ENCODE data around the gene OSMR. TPM values are rescaled to one million over a fixed set of nuclear protein-coding genes. Genes with fewer than 3 reads are reported as not detected.

Gene OSMR
- polyA plus RNA-seq, 4 donors: 8.8 to 20.0 (median 9.6) TPM

DNA sequence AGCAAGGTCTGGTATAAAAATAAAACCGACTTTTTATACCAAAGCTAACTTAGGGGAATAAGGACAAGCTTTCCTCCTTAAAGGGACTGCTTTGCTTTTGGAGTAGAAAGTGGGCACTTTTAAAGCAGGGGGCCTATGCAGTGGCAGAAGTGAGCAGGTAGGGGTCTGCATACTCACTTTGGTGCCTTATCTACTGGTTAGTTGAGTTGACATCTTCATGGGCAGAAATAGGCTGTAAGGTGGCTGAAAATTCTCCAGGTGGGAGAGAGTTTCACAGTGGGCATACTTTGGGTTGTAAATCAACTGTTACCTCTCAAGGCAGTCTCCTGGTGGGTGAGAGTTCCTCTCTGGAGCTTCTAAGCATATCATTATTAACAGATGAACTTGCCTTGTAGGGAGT is 24.8 kb downstream of the OSMR start:
- no peak for DNase-seq (ENCODE audit: low read depth in 4 of 4, low spot score in 3 of 4)

DNA sequence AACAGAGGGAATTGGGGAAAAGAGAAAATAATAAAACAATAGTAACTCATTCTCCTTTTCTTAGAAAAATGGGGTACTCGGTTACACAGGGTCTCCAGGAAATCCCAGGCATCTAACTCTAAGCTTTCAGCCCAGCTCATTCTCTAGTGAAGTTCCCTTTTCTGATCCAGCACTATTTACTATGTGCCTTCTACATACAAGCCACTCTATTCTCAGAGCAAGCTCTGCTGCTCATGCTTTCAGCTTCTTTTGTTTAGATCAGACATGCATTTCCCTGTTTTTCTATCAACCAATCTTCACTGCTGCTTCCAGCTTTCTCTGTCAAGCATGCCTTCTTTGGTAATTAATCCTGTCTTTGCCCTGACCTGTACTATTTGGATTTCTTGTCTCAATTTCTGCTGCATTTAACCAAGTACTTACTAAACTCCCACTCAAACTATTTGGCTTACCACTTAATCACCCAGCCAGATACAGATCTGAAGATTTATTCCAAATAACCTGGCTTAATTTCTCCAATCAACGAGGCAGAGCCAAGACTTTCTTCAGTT is 25.3 kb downstream of the OSMR start:
- DNase-seq (ENCODE audit: low read depth in 4 of 4, low spot score in 3 of 4): peak in 1 of 4 donors; percentile 39

DNA sequence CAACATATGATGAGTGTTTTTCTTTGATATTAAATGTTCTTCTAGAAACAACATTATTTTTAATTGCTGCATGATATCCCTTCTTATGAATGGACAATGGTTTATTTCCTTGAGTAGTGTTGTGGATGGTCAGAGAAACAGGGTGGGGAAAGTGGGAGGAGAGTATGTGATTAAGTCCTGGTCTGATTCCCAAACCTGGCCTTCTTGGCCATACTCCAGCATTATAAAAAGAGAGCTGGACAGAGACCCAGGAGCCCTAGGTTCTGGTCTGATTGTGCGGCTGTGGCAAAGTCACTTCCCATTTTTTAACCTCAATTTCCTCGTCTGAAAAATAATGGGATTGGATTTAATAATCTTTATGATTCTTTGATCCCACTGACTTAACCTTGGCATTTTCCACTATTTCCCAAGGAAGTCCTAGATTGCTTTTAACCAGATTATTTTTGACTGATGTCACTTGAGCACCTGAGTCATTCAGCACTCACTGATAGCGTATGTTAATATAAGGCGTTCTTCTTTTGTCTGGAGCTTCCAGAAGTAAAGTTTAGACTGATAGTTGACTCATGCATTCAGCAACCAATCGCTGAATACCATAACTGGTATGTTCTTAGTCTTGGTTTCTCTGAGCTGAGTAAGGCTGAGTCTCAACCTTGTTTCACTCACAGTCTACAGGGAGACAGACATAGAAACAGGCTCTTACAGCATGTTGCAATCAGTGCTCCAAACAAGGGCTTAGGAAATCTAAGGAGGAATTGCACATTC is 26.2 kb downstream of the OSMR start:
- DNase-seq (ENCODE audit: low read depth in 4 of 4, low spot score in 3 of 4): no peak

DNA sequence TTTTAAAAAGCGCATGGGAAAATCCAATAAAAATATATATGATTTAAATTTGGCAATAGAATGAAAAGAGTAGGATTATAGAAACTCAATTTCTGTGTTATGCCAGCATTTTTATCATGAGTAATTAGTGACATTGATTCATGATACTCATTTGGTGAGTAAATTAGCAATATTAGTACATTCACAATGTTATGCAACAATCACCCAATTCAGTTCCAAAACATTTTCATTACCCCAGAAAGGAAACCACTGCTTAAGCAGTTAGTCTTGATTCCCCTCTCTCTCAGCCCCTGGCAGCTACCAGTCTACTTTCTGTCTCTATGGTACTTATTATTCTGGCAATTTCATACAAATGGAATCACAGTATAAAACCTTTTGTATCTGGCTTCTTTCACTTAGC is 27.0 kb downstream of the OSMR start:
- no peak for DNase-seq (ENCODE audit: low read depth in 4 of 4, low spot score in 3 of 4)

DNA sequence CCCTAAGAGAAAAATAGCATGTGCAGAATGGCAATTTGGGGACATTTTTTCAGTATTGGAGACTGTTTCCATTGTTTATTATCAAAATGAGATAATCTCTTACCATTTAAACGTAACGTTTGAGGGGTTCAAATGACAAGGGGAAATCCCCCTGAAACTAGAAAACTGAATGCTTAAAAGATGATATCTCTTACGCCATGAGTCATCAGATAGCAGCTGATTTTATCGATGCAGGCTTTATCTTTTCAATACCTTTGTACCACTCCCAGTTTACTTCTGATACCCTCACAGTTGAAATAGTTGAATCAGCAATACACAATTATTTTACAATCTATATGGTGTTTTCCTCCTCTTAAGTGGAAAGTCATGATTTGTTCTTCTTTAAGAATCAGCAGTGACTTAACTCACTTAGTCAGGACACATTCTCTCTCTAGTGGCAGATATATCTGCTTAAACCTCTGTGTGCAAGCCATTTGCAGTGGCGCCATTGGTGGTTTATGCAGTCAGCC is 29.2 kb downstream of the OSMR start:
- no peak for DNase-seq (ENCODE audit: low read depth in 4 of 4, low spot score in 3 of 4)

DNA sequence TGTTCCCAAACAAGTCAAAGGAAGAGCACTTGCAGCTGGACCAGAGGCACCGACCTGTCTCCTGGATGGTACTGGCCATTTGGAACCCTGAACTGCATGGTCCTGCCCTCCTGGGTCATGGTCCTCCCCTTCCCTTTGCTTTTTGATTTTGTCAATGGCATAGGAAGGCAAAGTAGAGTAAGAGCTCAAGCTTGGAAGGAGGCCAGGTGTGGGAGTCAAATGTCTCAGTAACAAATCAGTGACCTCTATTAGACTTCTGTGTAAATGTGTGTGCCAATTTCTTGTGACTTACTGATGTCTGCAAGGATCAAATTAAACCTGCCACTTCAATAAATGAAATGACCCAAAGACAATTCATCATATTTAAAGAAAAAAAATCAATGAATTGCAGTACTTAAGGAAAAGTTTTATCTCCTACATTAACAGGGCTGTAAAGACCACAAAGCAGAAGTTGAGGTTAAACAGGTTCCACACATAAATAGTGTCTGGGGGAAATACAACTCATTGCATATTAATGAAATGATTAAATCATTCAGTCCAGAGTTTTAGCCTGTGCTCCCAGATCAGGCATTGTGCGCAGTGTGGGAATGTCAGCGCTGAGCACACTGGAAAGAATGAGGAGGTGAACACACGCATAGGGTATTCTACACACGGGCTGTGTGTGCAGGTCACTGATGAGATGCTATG is 32.7 kb downstream of the OSMR start:
- peak in 1 of 4 donors; percentile 11 for DNase-seq (ENCODE audit: low read depth in 4 of 4, low spot score in 3 of 4)

DNA sequence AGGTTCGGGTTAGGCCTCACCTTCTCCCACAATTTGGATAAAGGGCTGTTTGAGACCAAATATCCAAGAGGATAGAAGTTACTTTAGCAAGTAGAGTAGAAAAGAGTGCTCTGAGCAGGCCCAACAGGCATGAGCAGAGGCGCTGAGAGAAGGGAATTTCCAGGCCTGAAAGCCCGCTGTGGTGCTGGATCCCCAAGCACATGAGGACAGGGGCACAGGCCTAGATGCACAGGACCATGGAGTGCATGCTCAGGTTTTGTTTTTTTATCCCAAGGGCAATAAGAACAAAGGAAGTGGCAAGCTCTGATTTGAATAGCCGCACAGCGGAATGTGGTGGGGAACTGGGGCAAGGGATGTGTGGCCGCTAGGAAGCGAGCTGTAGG is 33.3 kb downstream of the OSMR start:
- DNase-seq (ENCODE audit: low read depth in 4 of 4, low spot score in 3 of 4): no peak

DNA sequence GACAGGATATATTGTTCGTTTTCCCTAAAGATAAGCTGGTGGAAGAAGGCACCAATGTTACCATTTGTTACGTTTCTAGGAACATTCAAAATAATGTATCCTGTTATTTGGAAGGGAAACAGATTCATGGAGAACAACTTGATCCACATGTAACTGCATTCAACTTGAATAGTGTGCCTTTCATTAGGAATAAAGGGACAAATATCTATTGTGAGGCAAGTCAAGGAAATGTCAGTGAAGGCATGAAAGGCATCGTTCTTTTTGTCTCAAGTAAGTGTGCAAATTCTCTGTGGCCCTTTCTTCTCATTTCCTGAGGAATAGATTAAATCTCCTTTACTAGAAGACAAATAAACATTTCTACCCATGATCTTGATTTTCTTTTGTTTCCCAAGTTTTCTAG is 38.0 kb downstream of the OSMR start:
- no peak for DNase-seq (ENCODE audit: low read depth in 4 of 4, low spot score in 3 of 4)

DNA sequence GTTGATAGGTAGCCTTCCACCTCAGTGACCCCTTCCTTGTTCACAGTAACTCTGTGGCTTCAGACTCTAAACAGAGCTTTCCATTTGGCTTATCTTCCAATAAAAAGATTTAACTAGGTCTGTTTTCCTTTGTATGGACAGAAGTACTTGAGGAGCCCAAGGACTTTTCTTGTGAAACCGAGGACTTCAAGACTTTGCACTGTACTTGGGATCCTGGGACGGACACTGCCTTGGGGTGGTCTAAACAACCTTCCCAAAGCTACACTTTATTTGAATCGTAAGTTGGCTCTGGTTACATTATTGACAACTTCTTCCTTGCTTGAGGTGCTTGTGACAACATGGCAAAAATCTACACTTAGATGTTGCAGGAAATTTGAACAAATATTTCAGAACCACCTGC is 39.4 kb downstream of the OSMR start:
- DNase-seq (ENCODE audit: low read depth in 4 of 4, low spot score in 3 of 4): no peak

DNA sequence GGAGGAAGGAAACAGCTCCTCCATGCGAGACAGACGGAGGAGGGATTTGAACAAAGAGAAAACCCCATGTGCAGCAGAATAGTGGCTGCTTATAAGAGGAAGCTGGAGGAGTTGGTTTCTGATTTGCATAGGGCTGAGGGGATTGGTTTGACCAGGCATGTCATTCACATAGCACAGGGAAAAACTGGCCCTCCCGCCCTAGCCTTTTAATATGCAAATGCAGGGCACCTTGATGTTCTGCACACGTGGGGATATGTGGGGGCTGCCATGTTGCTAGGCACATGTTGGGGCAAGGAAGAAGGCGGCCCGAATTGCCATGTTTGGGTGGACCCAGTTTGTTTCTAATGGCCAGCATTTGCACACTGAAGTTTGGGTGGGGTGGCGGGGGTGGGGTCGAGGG is 42.2 kb downstream of the OSMR start:
- DNase-seq (ENCODE audit: low read depth in 4 of 4, low spot score in 3 of 4): no peak

DNA sequence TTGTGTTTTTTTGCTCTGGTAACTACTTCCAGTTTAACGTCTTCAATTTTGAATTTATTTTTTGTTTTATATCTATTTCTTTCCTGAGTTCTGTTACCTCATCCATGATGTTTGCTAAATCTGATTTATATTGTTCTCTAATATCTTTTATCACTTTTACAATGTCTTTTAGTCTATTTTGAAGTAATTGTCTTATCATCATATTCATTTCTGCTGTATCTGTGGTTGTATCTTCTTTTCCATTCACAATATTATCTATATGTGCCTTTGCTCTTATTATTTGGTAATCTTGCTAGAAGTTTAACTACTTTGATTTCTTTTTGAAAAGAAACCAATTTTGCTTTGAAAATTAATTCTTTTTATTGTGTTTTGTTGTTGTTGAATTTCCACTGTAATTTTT is 43.6 kb downstream of the OSMR start:
- no peak for DNase-seq (ENCODE audit: low read depth in 4 of 4, low spot score in 3 of 4)

DNA sequence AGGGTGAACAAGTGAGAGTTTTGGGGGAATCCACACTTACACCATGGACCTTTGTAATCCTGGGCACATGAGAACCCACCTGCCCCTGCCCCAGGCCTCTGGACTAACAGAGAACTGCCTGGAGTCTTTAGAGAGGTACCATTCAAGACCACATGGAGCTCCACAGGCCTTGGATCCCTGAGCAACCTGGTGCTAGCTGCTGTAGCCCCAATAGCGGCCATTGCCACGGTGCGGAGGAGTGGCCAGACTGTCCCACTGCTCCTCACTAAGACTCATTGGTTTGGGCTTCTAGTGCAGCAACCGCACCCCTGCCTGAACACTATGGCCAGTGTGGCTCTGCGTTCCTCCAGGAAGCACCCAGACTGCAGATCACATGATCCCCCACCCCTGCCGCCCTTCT is 45.8 kb downstream of the OSMR start:
- DNase-seq (ENCODE audit: low read depth in 4 of 4, low spot score in 3 of 4): no peak

DNA sequence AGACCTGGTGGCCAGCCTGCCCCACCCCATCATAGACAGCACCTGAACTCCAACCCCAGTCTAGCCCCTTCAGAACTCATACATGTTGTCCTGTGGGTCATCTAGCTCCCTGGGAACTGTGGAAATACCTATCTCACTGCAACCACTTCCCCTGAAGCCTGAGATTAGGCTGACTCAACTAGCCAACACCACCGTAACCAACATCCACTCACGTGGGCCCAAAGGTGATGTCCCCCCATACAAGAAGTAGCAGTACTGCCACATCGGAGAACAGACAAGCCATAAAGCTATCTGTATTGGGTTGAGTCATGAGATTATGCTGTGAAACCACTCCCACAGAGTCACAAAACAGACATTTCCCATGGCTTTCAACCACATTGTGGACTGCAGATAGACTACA is 46.6 kb downstream of the OSMR start:
- DNase-seq (ENCODE audit: low read depth in 4 of 4, low spot score in 3 of 4): no peak

DNA sequence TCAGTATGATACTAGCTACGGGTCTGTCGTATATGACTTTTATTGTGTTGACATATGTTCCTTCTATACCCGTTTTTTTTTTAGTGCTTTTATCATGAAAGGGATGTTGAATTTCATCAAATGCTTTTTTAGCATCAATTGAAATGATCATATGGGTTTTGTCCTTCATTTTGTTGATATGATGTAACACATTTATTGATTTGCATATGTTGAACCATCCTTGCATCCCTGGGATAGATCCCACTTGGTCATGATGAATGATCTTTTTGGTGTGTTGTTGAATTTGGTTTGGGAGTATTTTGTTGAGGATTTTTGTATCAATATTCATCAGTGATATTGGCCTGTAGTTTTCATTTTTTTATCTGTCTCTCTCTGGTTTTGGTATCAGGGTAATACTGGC is 50.9 kb downstream of the OSMR start:
- DNase-seq (ENCODE audit: low read depth in 4 of 4, low spot score in 3 of 4): no peak

DNA sequence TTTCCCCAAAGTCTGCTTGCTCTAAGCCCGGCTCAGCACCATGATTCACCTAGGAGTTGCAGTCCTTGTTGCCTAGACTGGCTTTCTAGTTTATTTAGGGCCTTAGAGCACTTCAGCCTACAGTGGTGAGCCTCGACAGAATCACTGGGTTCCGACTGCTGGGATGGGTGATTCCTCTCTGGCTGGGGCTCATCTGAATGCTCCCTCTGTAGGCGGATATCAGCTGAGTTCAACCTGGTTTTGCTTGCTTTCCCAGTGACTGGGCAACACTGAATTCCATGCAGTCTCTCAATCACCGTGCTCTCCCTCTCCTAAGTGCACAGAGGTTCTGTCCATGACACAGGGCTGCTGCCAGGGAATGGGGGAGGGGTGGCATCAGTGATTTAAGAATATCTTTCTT is 54.1 kb downstream of the OSMR start:
- DNase-seq (ENCODE audit: low read depth in 4 of 4, low spot score in 3 of 4): no peak

DNA sequence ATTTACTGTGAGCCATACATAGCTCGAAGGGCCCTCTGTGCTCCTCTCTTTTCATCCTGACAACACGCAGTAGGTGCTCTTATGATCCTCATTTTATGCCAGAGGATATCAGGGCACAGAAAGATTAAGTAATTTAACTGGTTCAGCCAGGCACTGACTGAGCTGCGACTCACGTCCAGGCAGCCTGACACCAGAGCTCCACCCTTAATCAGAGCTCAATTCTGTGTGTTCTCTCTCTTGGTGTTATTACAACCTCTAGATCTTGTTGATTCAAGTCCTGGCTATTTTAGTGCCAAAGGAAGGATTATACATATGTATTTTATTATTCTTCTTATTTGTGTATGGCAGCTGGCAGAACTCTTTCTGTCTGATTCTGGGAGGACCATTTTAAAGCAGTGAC is 59.7 kb downstream of the OSMR start:
- DNase-seq (ENCODE audit: low read depth in 4 of 4, low spot score in 3 of 4): no peak

DNA sequence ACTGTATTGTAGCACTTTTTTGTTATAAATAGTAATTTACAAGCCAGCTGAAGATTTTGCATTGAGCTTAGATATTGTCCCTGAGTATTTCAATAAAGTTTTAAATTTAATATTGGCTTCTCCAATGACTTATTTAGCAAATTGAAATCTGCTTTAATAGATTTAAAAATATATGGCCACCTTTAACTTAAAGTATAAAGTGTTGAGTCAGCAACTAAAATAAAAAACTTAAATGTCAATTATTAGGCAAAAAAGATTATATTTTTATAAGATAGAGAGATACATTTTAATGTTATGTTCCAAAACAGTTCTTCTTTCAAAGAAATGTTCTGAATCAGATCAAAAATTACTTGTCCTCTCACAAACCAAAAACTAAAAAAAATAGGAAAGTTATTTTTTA is 60.7 kb downstream of the OSMR start:
- no peak for DNase-seq (ENCODE audit: low read depth in 4 of 4, low spot score in 3 of 4)

DNA sequence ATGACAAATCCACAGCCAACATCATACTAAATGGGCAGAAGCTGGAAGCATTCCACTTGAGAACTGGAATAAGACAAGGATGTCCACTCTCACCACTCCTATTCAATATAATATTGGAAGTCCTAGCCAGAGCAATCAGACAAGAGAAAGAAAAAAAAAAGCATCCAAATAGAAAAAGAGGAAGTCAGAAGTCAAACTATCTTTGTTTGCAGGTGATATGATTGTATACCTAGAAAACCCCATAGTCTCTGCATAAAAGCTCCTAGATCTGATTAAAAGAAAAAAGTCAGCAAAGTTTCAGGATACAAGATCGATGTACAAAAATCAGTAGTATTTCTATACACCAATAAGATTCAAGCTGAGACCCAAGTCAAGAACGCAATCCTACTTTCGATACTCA is 66.1 kb downstream of the OSMR start:
- no peak for DNase-seq (ENCODE audit: low read depth in 4 of 4, low spot score in 3 of 4)

DNA sequence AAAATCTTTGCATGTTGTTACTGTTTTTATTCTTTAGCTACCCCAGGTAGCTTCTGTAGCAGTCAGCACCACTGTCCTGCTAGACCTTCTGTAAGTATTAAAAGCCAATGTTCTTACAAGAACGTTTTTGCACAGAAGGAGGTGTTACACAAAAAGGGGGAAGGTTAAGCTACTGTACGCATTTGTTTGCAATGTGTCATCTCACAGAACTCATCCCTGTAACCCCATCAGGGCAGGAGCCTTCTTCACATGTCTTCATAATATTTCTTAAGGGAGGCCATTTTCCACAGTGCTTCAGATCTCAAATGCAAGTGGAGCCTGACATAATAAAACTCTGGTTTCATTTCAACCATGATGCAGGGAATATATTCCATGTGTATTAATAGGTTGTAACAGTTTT is 67.9 kb downstream of the OSMR start:
- no peak for DNase-seq (ENCODE audit: low read depth in 4 of 4, low spot score in 3 of 4)

DNA sequence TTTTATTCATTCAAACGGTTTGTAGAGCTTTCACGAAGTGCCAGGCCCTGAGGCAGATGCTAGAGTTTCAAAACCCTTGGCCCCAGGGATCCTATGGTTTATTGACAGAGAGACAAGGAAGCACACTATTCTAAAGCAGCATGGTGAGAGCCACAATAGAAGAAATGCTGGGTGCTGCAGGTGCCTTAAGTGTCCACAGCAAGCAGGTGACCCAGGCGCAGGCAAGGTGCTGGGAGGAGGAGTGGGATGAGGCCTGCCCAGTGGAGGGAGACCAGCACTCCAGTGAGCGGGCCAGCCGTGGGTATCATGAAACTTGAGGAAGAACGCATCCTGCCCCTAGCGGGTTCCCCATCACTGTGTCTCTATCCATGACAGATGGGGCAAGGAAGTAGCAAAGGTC is 71.0 kb downstream of the OSMR start:
- DNase-seq (ENCODE audit: low read depth in 4 of 4, low spot score in 3 of 4): no peak

DNA sequence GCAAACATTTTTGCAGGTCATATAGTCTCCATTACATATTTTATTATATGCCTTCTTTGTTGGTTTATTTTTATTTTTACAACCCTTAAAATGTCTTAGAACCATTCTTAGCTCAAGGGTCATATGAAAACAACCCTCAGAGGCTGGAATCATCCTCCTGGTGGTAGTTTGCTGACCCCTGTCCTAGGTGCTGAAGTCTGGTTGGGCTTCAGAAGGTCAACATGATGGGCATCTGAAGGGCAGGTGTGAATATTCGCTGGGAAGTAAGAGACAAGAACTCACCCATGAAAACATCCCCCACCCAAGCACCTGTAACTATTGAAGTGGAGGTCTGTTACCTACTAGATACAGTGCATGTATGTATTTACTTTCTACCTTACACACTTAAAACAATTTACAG is 75.4 kb downstream of the OSMR start:
- no peak for DNase-seq (ENCODE audit: low read depth in 4 of 4, low spot score in 3 of 4)

DNA sequence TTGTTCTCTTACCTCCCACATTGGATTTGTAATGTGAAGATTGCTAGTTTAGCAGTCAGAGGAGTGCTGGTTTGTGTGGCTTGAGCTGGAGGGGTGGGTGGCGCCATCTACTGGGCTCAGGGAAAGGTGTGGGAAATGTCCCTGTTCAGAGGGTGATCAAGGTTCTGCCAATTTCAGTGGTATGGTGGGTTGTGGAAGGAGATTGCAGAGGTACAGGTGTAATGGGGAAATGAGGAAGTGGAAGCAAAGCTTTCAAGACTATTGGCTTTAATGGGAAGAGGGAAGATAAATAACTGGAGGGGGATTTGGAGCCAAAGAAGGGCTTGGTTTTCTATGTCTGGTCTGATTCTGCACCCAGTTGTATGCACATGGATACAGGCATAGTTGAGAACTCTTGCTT is 76.4 kb downstream of the OSMR start:
- DNase-seq (ENCODE audit: low read depth in 4 of 4, low spot score in 3 of 4): peak in 1 of 4 donors; percentile 29
